Thyroid gland (tissue), 4 donors: Measurements from ENCODE around the gene VWA2. TPM values are rescaled to one million over a fixed set of nuclear protein-coding genes. Genes with fewer than 3 reads are reported as not detected.
A peak's percentile ranks its signal among the peaks of the same experiment; 100 is the strongest.

Source experiments
- DNase-seq, 2 donors: peaks; one replicate each; pipeline ENCODE4 v3.0.0-alpha.2; 2019
- H3K27ac ChIP-seq, 3 donors: fragments of 200-600 bp; sonication (generic); 1 replicate in 2 of 3; 2 replicates in 1 of 3; pipeline ENCODE4 v1.5.1; 2016 to 2019; ENCODE audit warnings: mild to moderate bottlenecking in 1 of 3, moderate library complexity in 1 of 3
- H3K27me3 ChIP-seq: fragments of 200-600 bp; sonication (generic); one replicate; pipeline ENCODE4 v1.5.1; 2019
- H3K36me3 ChIP-seq, 2 donors: fragments of 200-600 bp; sonication (generic); one replicate each; pipeline ENCODE4 v1.5.1; 2016 to 2019
- H3K4me1 ChIP-seq, 2 donors: fragments of 200-600 bp; sonication (generic); one replicate each; pipeline ENCODE4 v1.5.1; 2017 to 2019
- H3K4me3 ChIP-seq, 3 donors: fragments of 200-600 bp; sonication (generic); replicated peaks in 1 of 3; 1 replicate in 2 of 3; 2 replicates in 1 of 3; pipeline ENCODE4 v1.5.1; 2016; ENCODE audit warnings: mild to moderate bottlenecking in 1 of 3
- H3K9me3 ChIP-seq: fragments of 200-600 bp; sonication (generic); one replicate; pipeline ENCODE4 v1.5.1; 2017
- POLR2A ChIP-seq, 2 donors: fragments of 450-650 bp; IDR thresholded peaks; one replicate each; pipeline ENCODE4 v1.6.1; 2017; ENCODE audit warnings: antibody characterized with exemption in 2 of 2, mild to moderate bottlenecking in 2 of 2, moderate library complexity in 1 of 2
- WGBS, 2 donors: methylation state at CpG; one replicate each; pipeline ENCODE4 v1.1.5; 2017; 5-methylcytosine and 5-hydroxymethylcytosine counted together
- intact Hi-C: fragments of 100-400 bp; cut with DNase I; formaldehyde crosslinking; loops from one replicate; pipeline ENCODE4 v1.15.1; 2023
- total RNA-seq, 4 donors: library from RNA; depleted of rRNA; stranded (reverse); fragments of >200 nt; gene quantifications; one replicate each; pipeline ENCODE4 v1.2.3, GENCODE V29; 2016
- TF ChIP-seq, protein P1 (sequence below), 6 experiments: fragments of 200-600 bp in 3 of 6; fragments of 450-650 bp in 3 of 6; sonication (generic) in 3 of 6; IDR thresholded peaks; one replicate each; pipeline ENCODE4 v1.5.1; 2016 to 2019; ENCODE audit warnings: antibody characterized with exemption in 6 of 6, mild to moderate bottlenecking in 2 of 6, inconsistent platforms in 1 of 6, moderate library complexity in 1 of 6

Gene VWA2
- total RNA-seq, 4 donors from 2014 or later = 0.13 to 0.22 TPM; not detected in 2

DNA sequence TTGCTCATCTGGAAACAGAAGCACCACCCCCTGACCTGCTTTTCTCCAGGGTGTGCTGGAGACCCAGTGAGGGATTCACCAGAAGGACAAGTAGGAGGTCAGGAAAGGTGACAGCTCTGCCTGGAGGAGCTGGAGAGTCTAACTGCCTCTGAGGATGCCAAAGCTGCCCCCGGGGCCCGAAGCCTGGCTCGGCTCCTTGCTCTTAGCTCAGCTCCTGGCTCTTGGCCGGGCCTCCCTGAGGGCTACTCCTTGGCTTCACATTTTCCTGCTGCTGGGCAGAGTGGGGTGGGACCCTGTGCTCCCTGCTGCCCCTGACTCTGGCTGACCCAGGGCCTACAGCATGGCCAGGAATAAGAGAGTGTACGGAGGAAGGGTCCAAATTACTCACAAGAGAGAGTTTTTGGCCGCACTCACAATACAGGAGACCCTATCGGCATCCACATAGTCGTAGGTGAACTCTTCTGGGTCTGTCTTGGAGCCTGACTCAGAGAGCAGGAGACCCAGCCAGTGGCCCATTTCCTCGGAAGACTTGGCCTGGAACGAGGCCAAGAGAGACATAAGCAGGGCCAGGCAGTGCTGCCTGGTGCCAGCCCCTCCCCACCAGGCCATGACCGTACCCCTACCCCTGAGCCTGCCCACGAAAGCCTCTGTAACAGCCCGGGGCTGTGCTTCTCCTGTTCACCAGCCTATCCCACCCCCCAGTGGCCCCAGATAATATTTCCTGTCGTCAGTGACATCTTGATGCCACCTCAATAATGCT, 63.1 kb downstream of the VWA2 start:
- DNase-seq = peak; percentile 16 to 23

DNA sequence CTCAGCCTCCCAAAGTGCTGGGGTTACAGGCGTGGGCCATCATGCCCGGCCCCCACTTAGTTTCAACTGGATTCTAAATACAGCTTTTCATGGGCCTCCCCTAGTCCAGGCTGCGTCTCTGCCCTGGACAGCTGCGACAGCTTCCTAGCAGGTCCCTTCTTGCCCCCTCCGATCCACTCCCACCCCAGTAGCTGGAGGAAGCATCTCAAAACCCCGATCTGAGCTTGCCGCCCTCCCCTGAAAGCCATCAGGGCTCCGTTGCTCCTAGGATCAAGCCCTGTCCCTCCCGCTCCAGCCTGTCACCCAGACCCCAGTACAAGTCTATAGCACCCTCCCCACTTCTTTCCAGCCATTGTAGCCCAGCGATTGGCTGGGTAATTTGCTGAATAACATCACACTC, 64.5 kb downstream of the VWA2 start:
- H3K36me3 ChIP-seq = peaks cover 42 to 48% of the 10 kb centered on the region in 2 donors
- TF ChIP-seq, protein P1, sequence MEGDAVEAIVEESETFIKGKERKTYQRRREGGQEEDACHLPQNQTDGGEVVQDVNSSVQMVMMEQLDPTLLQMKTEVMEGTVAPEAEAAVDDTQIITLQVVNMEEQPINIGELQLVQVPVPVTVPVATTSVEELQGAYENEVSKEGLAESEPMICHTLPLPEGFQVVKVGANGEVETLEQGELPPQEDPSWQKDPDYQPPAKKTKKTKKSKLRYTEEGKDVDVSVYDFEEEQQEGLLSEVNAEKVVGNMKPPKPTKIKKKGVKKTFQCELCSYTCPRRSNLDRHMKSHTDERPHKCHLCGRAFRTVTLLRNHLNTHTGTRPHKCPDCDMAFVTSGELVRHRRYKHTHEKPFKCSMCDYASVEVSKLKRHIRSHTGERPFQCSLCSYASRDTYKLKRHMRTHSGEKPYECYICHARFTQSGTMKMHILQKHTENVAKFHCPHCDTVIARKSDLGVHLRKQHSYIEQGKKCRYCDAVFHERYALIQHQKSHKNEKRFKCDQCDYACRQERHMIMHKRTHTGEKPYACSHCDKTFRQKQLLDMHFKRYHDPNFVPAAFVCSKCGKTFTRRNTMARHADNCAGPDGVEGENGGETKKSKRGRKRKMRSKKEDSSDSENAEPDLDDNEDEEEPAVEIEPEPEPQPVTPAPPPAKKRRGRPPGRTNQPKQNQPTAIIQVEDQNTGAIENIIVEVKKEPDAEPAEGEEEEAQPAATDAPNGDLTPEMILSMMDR (IDR thresholded peaks at IDR 0.05) = no peak
- no peak for TF ChIP-seq POLR2A (IDR thresholded peaks at IDR 0.05)
- intact Hi-C loops = loop anchor here (10.0 kb wide), 4 partner anchors 101 to 401 kb away; partner anchors contain the start of gene AFAP1L2
- peak in 1 of 2 donors; percentile 15 for DNase-seq
- no peaks in the 10 kb centered on the region for H3K27me3 ChIP-seq
- 83% methylated on average over 10 of the region's 10 CpGs for WGBS, 2 donors
- no peak overlapping the region for H3K4me3 ChIP-seq
- no peaks in the 10 kb centered on the region for H3K9me3 ChIP-seq
- peak overlapping the region in 2 of 3 donors; percentile 77 to 92 for H3K27ac ChIP-seq
- H3K4me1 ChIP-seq = peaks cover 11 to 18% of the 10 kb centered on the region in 2 donors

More for the DNA sequence above, 63.1 kb downstream of the VWA2 start:
- H3K9me3 ChIP-seq = no peaks in the 10 kb centered on the region
- no peak for TF ChIP-seq POLR2A (IDR thresholded peaks at IDR 0.05)
- TF ChIP-seq, protein P1 (IDR thresholded peaks at IDR 0.05) = no peak
- intact Hi-C loops = loop anchor here (10.0 kb wide), 4 partner anchors 103 to 403 kb away; partner anchors contain the start of gene AFAP1L2
- WGBS, 2 donors = 72 to 79% methylated on average over 10 to 13 of the region's 14 CpGs
- peaks cover 49 to 51% of the 10 kb centered on the region in 2 donors for H3K36me3 ChIP-seq
- no peaks in the 10 kb centered on the region for H3K27me3 ChIP-seq
- H3K27ac ChIP-seq = peak overlapping the region in 2 of 3 donors; percentile 36 to 69
- no peak overlapping the region for H3K4me3 ChIP-seq
- peaks cover 11 to 14% of the 10 kb centered on the region in 2 donors for H3K4me1 ChIP-seq

DNA sequence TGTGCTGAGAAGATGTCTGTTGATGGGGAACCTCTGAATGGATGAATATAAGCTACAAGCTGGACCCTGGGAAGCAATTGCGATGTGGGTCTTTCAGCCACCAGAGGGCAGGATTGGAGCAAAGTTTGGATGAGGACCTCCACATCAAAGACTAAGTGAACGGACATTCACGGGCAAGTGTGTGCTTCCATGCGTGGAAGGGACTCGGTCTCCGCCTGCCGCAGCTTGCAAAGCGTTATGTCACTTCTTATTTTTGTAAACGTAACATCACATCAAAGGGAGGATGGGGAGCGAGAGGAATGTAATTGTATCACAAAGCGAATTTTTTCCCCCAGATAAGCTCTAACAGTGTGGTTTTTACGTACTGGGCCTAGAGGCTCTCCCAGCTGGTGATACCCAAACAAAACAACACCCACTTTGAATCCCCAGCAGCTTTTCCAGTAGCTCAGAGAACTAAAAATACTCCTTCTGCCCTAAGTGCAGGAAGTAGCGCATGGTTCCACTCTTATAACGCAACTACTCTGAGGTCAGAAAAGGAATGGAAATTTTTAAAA, 65.0 kb downstream of the VWA2 start:
- TF ChIP-seq, protein P1 (IDR thresholded peaks at IDR 0.05) = peak; percentile 51 to 93 (median 76)
- TF ChIP-seq POLR2A (IDR thresholded peaks at IDR 0.05) = peak in 1 of 2 donors; percentile 26
- no peaks in the 10 kb centered on the region for H3K27me3 ChIP-seq
- peak; percentile 89 for DNase-seq
- H3K27ac ChIP-seq = peak overlapping the region; percentile 70 to 92 (median 77)
- no peaks in the 10 kb centered on the region for H3K9me3 ChIP-seq
- peak overlapping the region in 1 of 3 donors; percentile 12 for H3K4me3 ChIP-seq
- WGBS, 2 donors = 8 to 15% methylated on average over 14 of the region's 14 CpGs
- H3K36me3 ChIP-seq = peaks cover 37 to 45% of the 10 kb centered on the region in 2 donors
- intact Hi-C loops = loop anchor here (10.0 kb wide), 4 partner anchors 101 to 401 kb away; partner anchors contain the start of gene AFAP1L2
- peaks cover 11 to 24% of the 10 kb centered on the region in 2 donors for H3K4me1 ChIP-seq

DNA sequence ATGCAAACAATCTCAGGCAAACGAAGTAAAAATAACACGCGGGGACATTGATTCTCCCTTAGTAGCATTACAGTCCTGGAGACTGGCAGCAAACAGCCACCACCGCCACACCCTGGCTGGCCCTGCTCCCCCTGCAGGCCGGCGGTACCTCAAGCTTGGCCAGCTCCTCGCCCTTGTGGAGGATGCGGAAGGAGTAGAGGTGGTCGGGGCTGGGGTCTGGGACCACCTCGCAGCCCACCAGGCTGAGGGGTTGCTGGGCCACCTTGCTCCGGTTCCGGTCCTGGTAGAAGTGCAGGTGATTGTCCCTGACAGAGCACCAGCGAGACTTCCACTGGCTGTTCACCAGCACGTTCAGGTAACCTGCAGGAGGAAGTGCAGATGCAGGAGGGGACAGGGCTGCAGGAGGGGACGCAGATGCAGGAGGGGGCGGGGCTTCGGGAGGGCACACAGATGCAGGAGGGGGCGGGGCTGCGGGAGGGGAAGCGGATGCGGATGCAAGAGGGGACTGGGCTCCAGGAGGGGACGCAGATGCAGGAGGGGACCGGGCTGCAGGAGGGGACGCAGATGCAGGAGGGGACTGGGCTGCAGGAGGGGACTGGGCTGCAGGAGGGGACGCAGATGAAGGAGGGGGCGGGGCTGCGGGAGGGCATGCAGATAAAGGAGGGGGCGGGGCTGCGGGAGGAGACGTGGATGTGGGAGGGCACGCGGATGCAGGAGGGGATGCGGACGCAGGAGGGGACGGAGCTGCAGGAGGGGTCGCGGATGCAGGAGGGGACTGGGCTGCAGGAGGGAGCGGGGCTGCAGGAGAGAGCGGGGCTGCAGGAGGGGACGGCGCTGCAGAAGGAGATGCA, 65.7 kb downstream of the VWA2 start:
- Histone ChIP-seq H3K27ac (peak overlapping the region; percentile 70 to 92 (median 77)), H3K4me3 (peak overlapping the region in 1 of 3 donors; percentile 12), H3K27me3 (no peaks in the 10 kb centered on the region), H3K36me3 (peaks cover 30 to 39% of the 10 kb centered on the region in 2 donors), H3K4me1 (peaks cover 11 to 29% of the 10 kb centered on the region in 2 donors), H3K9me3 (no peaks in the 10 kb centered on the region)
- intact Hi-C loops = loop anchor here (10.0 kb wide), 4 partner anchors 100 to 400 kb away; partner anchors contain the start of gene AFAP1L2
- DNase-seq = peak; percentile 58 to 59
- TF ChIP-seq, protein P1 (IDR thresholded peaks at IDR 0.05) = peak in 4 of 6 experiments; percentile 8 to 51 (median 32)
- no peak for TF ChIP-seq POLR2A (IDR thresholded peaks at IDR 0.05)
- 36 to 42% methylated on average over 40 of the region's 41 CpGs for WGBS, 2 donors
